COLO829 (cell line): ENCODE data around the gene SLC26A6.
A peak's percentile ranks its signal among the peaks of the same experiment; 100 is the strongest.

ENCODE experiments used
- DNase-seq: peaks from one replicate; pipeline ENCODE4 v3.0.0; 2012; ENCODE audit warnings: low spot score

Gene SLC26A6, protein sequence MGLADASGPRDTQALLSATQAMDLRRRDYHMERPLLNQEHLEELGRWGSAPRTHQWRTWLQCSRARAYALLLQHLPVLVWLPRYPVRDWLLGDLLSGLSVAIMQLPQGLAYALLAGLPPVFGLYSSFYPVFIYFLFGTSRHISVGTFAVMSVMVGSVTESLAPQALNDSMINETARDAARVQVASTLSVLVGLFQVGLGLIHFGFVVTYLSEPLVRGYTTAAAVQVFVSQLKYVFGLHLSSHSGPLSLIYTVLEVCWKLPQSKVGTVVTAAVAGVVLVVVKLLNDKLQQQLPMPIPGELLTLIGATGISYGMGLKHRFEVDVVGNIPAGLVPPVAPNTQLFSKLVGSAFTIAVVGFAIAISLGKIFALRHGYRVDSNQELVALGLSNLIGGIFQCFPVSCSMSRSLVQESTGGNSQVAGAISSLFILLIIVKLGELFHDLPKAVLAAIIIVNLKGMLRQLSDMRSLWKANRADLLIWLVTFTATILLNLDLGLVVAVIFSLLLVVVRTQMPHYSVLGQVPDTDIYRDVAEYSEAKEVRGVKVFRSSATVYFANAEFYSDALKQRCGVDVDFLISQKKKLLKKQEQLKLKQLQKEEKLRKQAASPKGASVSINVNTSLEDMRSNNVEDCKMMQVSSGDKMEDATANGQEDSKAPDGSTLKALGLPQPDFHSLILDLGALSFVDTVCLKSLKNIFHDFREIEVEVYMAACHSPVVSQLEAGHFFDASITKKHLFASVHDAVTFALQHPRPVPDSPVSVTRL

GRCh38 chr3:48635222-48636021 lies at the start of gene SLC26A6:
TSS of gene SLC26A6 (minus strand) at chr3:48635461. CDS start at chr3:48635393, 68 bp downstream.
- DNase-seq, result peak; percentile 100

- DNase-seq, result no peak
Measured at GRCh38 chr3:48684480-48685143, 49.4 kb upstream of the SLC26A6 start.

DNA sequence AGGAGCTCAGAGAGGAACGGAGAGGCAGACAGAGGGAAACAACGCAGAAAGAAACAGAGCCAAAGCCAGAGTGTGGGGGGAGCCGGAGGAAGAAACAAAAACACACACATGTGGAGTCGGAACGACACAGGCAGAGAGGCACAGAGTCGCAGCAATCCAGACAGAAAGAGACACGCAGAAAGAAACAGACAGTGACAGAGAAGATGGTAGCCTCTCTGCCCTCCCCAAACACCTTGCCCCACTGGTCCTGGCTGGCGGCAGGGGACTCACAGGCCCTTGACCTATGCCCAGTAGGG lies 48.7 kb upstream of the SLC26A6 start:
- no peak for DNase-seq

DNA sequence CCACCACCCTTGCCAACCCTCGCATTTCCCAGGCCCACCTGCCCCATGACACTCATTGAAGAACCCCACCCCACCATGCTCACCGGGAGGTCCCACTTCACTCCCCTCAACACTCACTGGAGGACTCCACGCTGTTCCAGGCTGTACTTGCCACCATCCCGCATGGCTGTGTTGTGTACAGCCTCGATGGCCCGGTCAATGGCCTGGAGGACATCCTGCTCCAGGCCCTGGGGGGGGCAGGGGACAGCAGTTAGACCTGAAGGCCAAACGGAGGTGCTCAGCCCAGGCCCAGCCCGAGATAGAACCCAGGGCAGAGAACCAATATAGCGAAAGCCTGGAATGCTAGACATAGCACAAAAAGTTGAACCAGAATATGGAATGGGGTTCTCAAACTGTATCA lies 47.5 kb upstream of the SLC26A6 start:
- no peak for DNase-seq

DNA sequence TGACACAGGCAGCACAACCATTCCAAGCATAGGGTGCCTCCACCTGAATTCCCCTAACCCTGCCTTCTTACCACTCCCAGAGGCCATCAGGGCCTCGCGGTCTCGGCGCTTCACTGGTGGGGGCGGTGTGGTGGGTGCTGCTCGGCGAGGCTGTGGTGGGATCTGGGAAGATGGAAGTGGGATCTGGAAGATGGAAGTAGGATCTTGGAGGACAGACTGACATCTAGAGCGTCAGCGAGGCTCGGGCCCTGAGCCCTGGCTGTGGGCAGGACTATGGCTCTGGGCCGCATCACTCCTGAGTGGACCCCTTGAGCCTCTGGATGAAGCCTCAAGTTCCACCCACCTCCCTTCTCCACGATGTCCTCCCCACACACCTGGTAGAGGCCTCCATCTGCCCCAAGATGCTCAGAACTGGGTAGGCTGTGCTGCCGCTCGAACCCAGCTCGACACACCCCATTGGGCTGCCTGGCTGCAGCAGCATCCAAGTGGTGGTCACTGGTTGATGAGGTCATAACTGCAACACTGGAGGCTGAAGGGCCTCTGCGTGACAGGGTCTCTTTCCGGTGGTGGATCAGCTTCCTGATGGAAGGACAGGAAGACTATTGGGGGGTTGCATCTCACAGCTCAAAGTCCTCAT lies 46.8 kb upstream of the SLC26A6 start:
- DNase-seq, result no peak

GRCh38 chr3:48681541-48681880 lies 46.2 kb upstream of the SLC26A6 start:
- DNase-seq, result no peak

GRCh38 chr3:48680811-48681540 lies 45.7 kb upstream of the SLC26A6 start:
- no peak for DNase-seq

DNA sequence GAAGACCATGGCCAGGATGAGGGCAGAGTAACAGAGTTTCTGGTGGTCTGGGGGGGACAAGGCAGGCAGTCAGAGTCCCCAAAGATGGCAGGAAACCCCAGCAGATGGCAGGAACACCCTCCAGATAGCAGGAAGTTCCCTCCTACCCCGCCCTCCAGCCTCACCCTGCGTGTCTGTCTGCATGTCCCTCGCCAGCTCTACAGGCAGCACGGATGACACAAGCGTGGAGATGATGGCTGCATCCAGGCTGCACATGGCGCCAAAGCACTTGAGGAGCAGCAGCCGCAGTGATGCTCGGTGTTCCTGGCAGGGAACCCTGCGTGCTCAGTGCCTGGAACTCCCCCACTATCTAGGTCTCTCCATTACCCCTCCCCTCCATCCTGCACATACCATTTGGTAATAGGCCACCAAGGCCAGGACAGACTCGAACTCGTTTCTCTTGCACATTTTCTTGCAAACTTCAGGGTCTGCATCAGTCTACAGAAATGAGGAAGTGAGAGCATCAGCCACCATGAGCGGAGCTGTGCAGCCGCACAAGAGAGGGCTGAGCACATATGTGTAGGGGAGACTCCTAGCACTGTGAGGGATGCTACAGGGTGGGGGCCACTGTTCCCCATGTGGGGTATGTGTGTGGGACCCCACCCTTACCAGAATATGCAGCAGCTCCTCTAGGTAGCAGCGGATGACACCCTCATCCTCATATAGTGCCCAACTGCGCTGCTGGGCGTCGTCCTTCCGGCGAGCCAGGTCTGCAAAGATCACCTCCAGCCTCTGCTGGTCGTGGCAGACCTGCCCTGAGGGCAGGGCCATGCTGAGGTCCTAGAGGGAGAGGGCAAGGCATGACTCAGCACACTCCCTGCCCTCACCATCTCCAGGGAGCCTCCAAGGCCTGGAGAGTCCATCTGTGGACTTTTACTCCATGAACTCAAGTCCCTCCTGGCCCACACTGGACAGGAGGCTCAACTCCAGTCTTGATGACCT lies 44.4 kb upstream of the SLC26A6 start:
- no peak for DNase-seq

DNA sequence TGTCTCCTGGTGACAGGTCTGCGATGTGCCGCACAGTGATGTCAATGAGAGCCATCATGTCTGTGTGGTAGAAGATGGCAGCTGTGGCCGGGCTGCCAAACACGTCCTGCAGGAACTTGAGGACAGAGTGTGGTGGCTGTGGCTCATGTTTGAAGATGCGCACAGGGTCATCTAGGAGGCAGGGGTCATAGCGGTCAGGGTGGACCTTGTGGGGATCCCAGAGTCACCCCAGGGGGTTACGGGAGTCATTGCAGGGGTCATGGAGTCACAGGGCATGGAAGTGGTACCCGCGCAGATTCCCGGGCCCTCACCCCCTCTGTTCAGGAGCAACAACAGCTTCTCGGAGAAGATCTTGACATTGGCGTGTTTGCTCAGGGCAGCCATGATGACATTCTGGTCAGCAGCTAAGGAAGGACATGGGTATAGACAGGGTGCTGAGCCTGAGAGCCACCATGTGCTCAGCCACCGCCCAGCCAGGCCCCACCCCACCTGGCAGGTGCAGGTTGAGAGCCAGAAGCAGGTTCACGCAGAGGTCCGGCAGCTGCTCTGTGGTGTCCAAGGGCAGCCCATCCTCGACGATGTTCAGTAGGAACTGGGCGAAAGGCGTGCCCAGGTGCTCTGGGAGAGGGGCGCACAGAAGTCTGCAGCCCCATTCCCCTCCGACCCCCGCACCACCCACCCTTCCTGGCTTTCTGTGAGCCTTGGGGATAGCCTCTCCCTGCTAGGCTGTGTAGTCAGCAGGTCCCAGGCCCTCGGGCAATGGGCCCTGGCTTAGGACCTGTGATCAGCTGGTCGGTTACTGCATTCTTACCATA lies 43.5 kb upstream of the SLC26A6 start:
- DNase-seq, result no peak

DNA sequence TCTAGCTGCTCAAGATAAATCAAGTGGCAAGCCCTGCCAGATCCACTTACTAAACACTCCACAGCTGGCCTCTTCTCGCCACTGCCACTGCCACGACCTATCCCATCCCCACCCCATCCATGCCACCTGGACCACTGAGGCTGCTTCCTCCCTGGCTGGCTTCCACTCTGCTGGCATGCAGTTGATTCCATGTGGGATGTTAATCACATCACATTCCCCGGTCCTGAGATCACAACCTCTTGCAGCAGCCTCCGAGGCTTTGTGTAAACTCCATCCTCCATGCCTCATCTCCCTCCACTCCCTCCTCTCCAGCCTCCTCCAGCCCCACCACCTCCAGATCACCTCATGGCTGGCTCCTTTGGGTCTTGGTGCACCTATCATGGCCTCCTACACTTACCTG lies 42.8 kb upstream of the SLC26A6 start:
- no peak for DNase-seq

GRCh38 chr3:48674505-48674904 lies 39.2 kb upstream of the SLC26A6 start:
- no peak for DNase-seq

GRCh38 chr3:48672522-48672921 lies 37.3 kb upstream of the SLC26A6 start:
- no peak for DNase-seq

DNA sequence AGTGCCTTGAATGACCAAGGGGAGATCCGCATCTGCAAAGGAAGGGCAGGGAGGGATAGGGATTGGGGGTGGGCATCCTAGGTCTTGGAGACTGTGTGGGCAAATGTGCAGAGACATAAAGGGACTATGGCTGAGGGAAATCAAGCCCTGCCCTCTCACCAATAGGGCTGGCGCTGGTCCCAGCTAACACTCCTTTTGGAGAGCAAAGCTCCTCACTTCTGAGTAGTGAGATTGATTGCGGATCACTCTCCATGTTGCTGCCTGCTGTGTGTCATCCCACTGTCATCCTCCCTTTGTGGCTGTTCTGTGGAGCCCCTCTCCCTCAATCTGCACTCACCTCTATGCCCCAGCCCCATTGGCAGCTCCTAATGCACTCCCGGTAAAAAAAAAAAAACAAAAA lies 29.7 kb upstream of the SLC26A6 start:
- no peak for DNase-seq

GRCh38 chr3:48664313-48664644 lies 29.0 kb upstream of the SLC26A6 start:
- DNase-seq, result no peak

DNA sequence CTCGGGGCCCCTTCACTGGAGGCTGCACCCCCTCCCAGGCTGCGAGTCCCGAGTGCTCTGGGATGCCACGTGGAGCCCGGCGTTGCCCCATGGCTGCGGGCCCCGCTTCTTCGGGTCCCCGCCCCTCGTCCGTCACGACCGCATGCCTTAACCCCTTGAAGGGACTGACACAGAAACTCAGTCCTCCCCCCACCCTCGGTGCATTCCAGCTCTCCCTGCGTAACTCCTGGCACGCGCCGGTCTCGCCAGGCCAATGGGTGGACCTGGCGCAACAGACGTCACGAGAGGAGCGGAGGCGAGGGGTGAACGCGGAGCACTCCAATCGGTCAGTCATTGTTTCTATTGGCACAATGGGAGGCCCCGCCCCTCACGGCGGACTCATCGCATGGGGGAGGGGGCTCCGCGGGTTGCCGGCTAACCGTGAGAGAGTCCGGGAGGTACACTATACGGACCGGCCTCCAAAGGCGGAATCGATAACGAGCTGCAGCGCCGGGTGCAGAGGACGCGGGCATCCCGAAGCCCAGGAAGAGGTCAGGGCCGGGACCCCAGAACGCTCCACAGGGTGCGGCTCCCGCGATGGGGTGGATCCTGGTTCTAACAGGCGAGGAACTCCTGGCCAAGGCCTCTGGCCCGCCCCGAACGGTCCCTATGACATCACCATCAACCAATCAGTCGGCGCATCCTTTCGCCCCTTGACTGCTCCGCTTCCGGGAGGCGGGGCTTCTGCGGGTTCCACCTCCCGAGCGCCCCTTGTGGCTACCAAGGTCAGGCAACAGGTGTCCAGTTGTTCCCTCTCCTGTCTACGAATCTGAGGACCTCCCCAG lies 28.4 kb upstream of the SLC26A6 start:
- peak; percentile 100 for DNase-seq

DNA sequence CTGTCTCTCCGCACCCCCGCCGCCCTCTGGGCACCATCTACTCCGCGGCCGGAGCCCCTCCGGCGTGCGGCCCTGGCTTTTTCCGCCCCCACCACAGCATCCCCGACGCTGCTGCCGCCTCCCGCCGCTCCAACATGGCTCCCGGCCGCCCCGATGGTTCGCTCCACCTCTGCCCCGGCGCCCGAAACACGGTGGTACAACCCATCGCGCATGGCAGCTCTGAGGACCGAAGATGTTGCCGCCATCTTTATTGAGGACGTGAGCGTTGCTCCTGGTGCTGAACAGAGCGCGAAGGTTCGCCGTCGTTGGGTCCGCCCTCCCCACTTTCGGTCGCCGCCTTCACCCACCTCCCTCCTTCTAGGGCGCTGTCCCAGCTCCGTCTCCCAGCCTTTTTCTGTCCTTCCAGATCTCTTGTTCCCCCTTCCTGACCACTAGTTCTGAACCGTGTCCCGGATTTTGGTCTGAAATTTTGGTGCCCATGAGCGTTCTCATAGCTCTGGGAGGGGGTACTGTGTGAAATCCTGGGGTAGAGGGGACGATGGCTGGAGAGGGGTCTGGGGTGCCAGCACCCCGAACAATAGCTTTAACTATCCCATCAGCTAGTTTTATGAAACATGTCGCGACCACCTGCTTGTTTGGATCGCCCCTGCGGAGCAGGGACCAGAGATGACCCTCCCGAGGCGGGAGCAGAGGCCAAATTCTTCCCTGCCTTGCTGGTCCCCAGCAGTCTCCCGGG lies 27.7 kb upstream of the SLC26A6 start, which contains the start of gene CELSR3:
CELSR3 (minus strand) TSS at position 134 of the 736 bp plus-strand sequence. CDS start 252 bp downstream, outside the sequence.
- peak; percentile 92 for DNase-seq

GRCh38 chr3:48662145-48662752 lies 27.0 kb upstream of the SLC26A6 start:
- no peak for DNase-seq
